Trophoblast cell (in vitro differentiated cells and primary cell): ENCODE data around the gene CST7.
"Not testable (repeated sequence)": the region's sequence is repeated elsewhere in the genome, so short reads cannot be mapped to it uniquely, and the experiment has no call there.

Source experiments
- DNase-seq, 2 donors: peaks; one replicate each; pipeline ENCODE4 v3.0.0-alpha.2; 2016
- H2AFZ ChIP-seq: 2 replicates; pipeline ENCODE4 v1.6.1; 2013; ENCODE audit warnings: low read length, moderate library complexity, mild to moderate bottlenecking; ENCODE audit not compliant: insufficient read depth, poor library complexity
- H2AK5ac ChIP-seq: 2 replicates; pipeline ENCODE4 v1.6.1; 2013; ENCODE audit warnings: mild to moderate bottlenecking, low read length
- H2BK120ac ChIP-seq: 2 replicates; pipeline ENCODE4 v1.6.1; 2013; ENCODE audit warnings: low read length, mild to moderate bottlenecking, moderate library complexity; ENCODE audit not compliant: insufficient read depth, poor library complexity
- H2BK12ac ChIP-seq: 2 replicates; pipeline ENCODE4 v1.6.1; 2013; ENCODE audit warnings: mild to moderate bottlenecking, low read length, moderate library complexity
- H2BK5ac ChIP-seq: 2 replicates; pipeline ENCODE4 v1.6.1; 2013; ENCODE audit warnings: low read length, low read depth, moderate library complexity, mild to moderate bottlenecking; ENCODE audit not compliant: poor library complexity
- H3K14ac ChIP-seq: 2 replicates; pipeline ENCODE4 v1.6.1; 2013; ENCODE audit warnings: mild to moderate bottlenecking, low read length
- H3K18ac ChIP-seq: 2 replicates; pipeline ENCODE4 v1.6.1; 2013; ENCODE audit warnings: mild to moderate bottlenecking, low read length
- H3K23ac ChIP-seq: 2 replicates; pipeline ENCODE4 v1.6.1; 2013; ENCODE audit warnings: low read length
- H3K27ac ChIP-seq: 2 replicates; pipeline ENCODE4 v1.5.1; 2013; ENCODE audit warnings: low read depth, mild to moderate bottlenecking, inconsistent platforms, low read length, moderate library complexity
- H3K27me3 ChIP-seq: 2 replicates; pipeline ENCODE4 v1.6.1; 2013; ENCODE audit warnings: inconsistent platforms, mild to moderate bottlenecking, low read length, moderate library complexity; ENCODE audit not compliant: insufficient read depth
- H3K36me3 ChIP-seq, 2 experiments: 1 replicate in 1 of 2; 2 replicates in 1 of 2; pipeline ENCODE4 v1.6.1; 2013; ENCODE audit warnings: low read length in 2 of 2, mild to moderate bottlenecking in 2 of 2, moderate library complexity in 1 of 2; ENCODE audit not compliant: insufficient read depth in 2 of 2, control insufficient read depth in 1 of 2
- H3K4ac ChIP-seq: 2 replicates; pipeline ENCODE4 v1.6.1; 2013; ENCODE audit warnings: low read depth, mild to moderate bottlenecking, low read length, moderate library complexity
- H3K4me1 ChIP-seq, 2 experiments: 1 replicate in 1 of 2; 2 replicates in 1 of 2; pipeline ENCODE4 v1.6.1; 2013; ENCODE audit warnings: low read length in 2 of 2, mild to moderate bottlenecking in 2 of 2, moderate library complexity in 1 of 2; ENCODE audit not compliant: insufficient read depth in 2 of 2, control insufficient read depth in 1 of 2
- H3K4me2 ChIP-seq: 2 replicates; pipeline ENCODE4 v1.6.1; 2013; ENCODE audit warnings: inconsistent platforms, mild to moderate bottlenecking, low read length, moderate library complexity
- H3K4me3 ChIP-seq: 2 replicates; pipeline ENCODE4 v1.5.1; 2013; ENCODE audit warnings: mild to moderate bottlenecking, low read depth, low read length, inconsistent platforms
- H3K79me1 ChIP-seq: one replicate; pipeline ENCODE4 v1.6.1; 2013; ENCODE audit warnings: low read length
- H3K79me2 ChIP-seq: 2 replicates; pipeline ENCODE4 v1.6.1; 2013; ENCODE audit warnings: low read length, mild to moderate bottlenecking; ENCODE audit not compliant: control insufficient read depth, insufficient read depth, poor library complexity
- H3K9ac ChIP-seq: 2 replicates; pipeline ENCODE4 v1.6.1; 2013; ENCODE audit warnings: mild to moderate bottlenecking, low read length
- H3K9me3 ChIP-seq: 2 replicates; pipeline ENCODE4 v1.6.1; 2013; ENCODE audit warnings: low read depth, mild to moderate bottlenecking, control low read depth, inconsistent platforms, low read length; ENCODE audit not compliant: insufficient read depth
- H4K12ac ChIP-seq: 2 replicates; pipeline ENCODE4 v1.6.1; 2013; ENCODE audit warnings: low read depth, mild to moderate bottlenecking, low read length, moderate library complexity
- H4K8ac ChIP-seq: 2 replicates; pipeline ENCODE4 v1.6.1; 2013; ENCODE audit warnings: low read depth, mild to moderate bottlenecking, low read length, moderate library complexity
- H4K91ac ChIP-seq: one replicate; pipeline ENCODE4 v1.6.1; 2013; ENCODE audit warnings: low read depth, mild to moderate bottlenecking, low read length, moderate library complexity
- WGBS: extraction: QIAGEN DNeasy Blood & Tissue Kit; methylation state at CpG from one replicate; pipeline ENCODE4 v1.1.7; 2013; ENCODE audit warnings: missing lambda C conversion rate; ENCODE audit not compliant: insufficient read length, insufficient coverage; ENCODE audit errors: extremely low coverage; 5-methylcytosine and 5-hydroxymethylcytosine counted together

Gene CST7

DNA sequence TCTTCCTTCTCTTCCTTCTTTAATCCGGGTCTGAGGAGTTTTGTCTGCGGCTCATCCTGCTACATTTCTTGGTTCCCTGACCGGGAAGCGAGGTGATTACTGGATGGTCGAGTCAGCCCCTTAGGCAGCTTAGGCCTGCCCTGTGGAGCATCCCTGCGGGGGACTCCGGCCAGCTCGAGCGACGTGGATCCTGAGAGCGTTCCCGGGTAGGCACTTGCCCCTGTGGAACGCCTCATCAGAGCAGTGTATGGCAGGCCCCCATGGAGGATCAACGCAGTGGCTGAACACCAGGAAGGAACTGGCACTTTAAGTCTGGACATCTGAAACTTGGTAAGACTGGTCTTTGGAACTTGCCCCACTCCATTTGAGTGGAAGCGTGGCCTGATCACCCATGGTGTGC is 29.4 kb upstream of the CST7 start:
- H3K4me2 ChIP-seq, H3K9me3 ChIP-seq, H3K27me3 ChIP-seq, H3K79me2 ChIP-seq, H3K4me3 ChIP-seq, H3K79me1 ChIP-seq, H4K12ac ChIP-seq, DNase-seq, H3K23ac ChIP-seq, H2AFZ ChIP-seq, H3K36me3 ChIP-seq, H3K18ac ChIP-seq, H4K8ac ChIP-seq, H2AK5ac ChIP-seq, H2BK120ac ChIP-seq, H3K9ac ChIP-seq, H3K4ac ChIP-seq, H3K14ac ChIP-seq, H2BK5ac ChIP-seq, H3K27ac ChIP-seq: not testable (repeated sequence)
- Histone ChIP-seq H3K4me1 (peaks cover 8 to 13% of the 10 kb centered on the region in 2 experiments), H2BK12ac (peak overlapping the region; percentile 15), H4K91ac (peak overlapping the region; percentile 13)
- no CpG with 5 or more reads among the region's 15 CpGs for WGBS

DNA sequence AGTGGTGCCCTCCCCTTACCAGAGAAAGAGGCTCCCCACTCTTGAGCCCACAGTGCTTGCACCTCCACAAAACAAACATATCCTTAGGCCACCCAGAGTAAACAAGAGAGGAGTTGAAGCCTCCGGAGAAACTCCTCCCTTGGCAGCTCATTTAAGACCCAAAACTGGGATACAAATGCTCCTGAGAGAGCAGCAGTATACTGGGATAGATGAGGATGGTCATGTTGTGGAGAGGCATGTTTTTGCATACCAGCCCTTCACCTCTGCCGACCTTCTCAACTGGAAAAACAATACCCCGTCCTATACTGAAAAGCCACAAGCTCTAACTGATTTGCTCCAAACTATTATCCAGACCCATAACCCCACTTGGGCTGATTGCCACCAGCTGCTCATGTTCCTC is 28.4 kb upstream of the CST7 start:
- not testable (repeated sequence) for H4K91ac ChIP-seq, H3K27me3 ChIP-seq, H3K18ac ChIP-seq, H2BK5ac ChIP-seq, H3K4ac ChIP-seq, H3K79me1 ChIP-seq, H3K4me3 ChIP-seq, H3K9me3 ChIP-seq, H3K36me3 ChIP-seq, H3K27ac ChIP-seq, H2AFZ ChIP-seq, DNase-seq, H3K4me2 ChIP-seq, H3K9ac ChIP-seq, H4K8ac ChIP-seq, H2AK5ac ChIP-seq, H3K79me2 ChIP-seq, H2BK12ac ChIP-seq, H4K12ac ChIP-seq, H3K23ac ChIP-seq, H3K14ac ChIP-seq
- Histone ChIP-seq H2BK120ac (peak overlapping the region; percentile 53), H3K4me1 (peaks cover 8 to 13% of the 10 kb centered on the region in 2 experiments)
- WGBS: no CpG with 5 or more reads among the region's 3 CpGs

DNA sequence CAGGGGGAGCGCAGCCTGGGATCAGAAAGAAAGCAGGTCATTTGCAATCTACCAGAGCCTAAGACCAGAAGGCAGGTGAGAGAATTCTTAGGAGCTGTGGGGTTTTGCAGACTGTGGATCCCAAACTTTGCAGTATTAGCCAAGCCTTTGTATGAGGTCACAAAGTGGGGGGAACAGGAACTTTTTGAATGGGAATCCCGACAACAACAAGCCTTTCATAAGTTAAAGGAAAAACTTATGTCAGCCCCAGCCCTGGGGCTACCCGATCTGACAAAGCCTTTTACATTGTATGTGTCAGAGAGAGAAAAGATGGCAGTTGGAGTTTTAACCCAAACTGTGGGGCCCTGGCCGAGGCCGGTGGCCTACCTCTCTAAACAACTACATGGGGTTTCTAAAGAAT is 19.8 kb upstream of the CST7 start:
- whole genome bisulfite sequencing: no CpG with 5 or more reads among the region's 5 CpGs
- peak overlapping the region; percentile 48 for H2BK12ac ChIP-seq

DNA sequence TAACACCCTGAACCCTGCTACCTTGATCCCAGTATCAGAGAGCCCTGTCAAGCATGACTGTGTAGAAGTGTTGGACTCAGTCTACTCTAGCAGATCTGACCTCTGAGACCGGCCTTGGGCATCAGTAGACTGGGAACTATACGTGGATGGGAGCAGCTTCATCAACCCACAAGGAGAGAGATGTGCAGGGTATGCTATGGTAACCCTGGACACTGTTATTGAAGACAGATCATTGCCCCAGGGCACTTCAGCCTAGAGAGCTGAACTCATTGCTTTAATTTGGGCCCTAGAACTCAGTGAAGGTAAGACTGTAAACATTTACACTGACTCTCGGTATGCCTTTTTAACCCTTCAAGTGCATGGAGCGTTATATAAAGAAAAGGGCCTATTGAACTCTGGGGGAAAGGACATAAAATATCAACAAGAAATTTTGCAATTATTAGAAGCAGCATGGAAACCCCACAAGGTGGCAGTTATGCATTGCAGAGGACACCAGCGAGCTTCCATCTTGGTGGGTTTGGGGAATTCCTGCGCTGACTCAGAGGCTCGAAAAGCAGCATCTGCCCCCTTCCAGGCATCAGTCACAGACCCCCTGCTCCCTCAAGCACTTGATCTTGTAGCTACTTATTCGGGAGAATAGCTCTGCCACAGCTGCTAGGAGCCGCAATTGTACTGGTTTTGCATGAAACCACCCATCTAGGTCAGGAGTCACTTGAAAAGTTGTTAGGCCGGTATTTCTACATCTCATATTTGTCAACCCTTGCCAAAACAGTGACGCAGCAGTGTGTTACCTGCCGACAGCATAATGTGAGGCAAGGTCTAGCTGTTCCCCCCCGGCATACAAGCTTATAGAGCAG is 19.0 kb upstream of the CST7 start:
- H3K79me2 ChIP-seq, H3K27me3 ChIP-seq, H2AFZ ChIP-seq, H3K23ac ChIP-seq, H2BK120ac ChIP-seq, H4K12ac ChIP-seq, H2AK5ac ChIP-seq, H3K9ac ChIP-seq, H3K4me3 ChIP-seq, H3K14ac ChIP-seq, H3K18ac ChIP-seq, H3K4ac ChIP-seq, H3K36me3 ChIP-seq, H3K9me3 ChIP-seq: not testable (repeated sequence)
- WGBS: no CpG with 5 or more reads among the region's 13 CpGs
- peak overlapping the region; percentile 59 for H3K4me2 ChIP-seq
- peaks cover 14% of the 10 kb centered on the region for H3K79me1 ChIP-seq
- DNase-seq: peak; percentile 95 to 99
- peak overlapping the region; percentile 54 for H4K91ac ChIP-seq
- peak overlapping the region; percentile 96 for H3K27ac ChIP-seq
- H2BK12ac ChIP-seq: peak overlapping the region; percentile 5
- peak overlapping the region; percentile 90 for H2BK5ac ChIP-seq
- H3K4me1 ChIP-seq: peaks cover 18% of the 10 kb centered on the region in 2 experiments
- peak overlapping the region; percentile 18 for H4K8ac ChIP-seq

More for the DNA sequence above, 19.8 kb upstream of the CST7 start:
- H2BK5ac ChIP-seq: peak overlapping the region; percentile 81
- H3K79me2 ChIP-seq, H2BK120ac ChIP-seq, H2AFZ ChIP-seq, H3K4ac ChIP-seq, H3K23ac ChIP-seq, H2AK5ac ChIP-seq, DNase-seq, H4K91ac ChIP-seq, H4K12ac ChIP-seq, H3K18ac ChIP-seq, H3K36me3 ChIP-seq, H3K9ac ChIP-seq, H3K4me3 ChIP-seq, H3K14ac ChIP-seq, H3K27me3 ChIP-seq, H4K8ac ChIP-seq, H3K9me3 ChIP-seq: not testable (repeated sequence)
- H3K27ac ChIP-seq: peak overlapping the region; percentile 96
- H3K79me1 ChIP-seq: peaks cover 14% of the 10 kb centered on the region
- peaks cover 18% of the 10 kb centered on the region in 2 experiments for H3K4me1 ChIP-seq
- H3K4me2 ChIP-seq: peak overlapping the region; percentile 59
